A673 (cell line): ENCODE data around the gene KHDRBS1. TPM values are rescaled to one million over a fixed set of nuclear protein-coding genes. Genes with fewer than 3 reads are reported as not detected.

Source experiments
- BruUV-seq: library from RNA; stranded (reverse); fragments of 400-500 nt; replicated peaks from 2 replicates; lab custom pipeline; 2021; lab: Mats Ljungman, UMichigan
- CTCF ChIA-PET: fragments of 300-600 bp; sonication (Branson Sonifier 250); formaldehyde crosslinking; loops from one replicate; lab custom pipeline; 2022; ENCODE audit warnings: antibody characterized with exemption; lab: Charles Lee
- POLR2A ChIA-PET: fragments of 300-600 bp; sonication (Branson Sonifier 250); formaldehyde crosslinking; loops from one replicate; lab custom pipeline; 2022; ENCODE audit warnings: antibody characterized with exemption; ENCODE audit not compliant: low non-redundant PET; lab: Charles Lee
- DNase-seq: peaks from one replicate; pipeline ENCODE4 v3.0.0-alpha.2; 2015; ENCODE audit warnings: low spot score
- H3K27ac ChIP-seq: fragments of 200-600 bp; sonication (generic); 2 replicates; pipeline ENCODE4 v1.5.1; 2016; ENCODE audit warnings: mixed run types, low read depth, mild to moderate bottlenecking, mixed read lengths, antibody characterized with exemption, low read length; ENCODE audit not compliant: poor library complexity, severe bottlenecking
- H3K27me3 ChIP-seq: fragments of 200-600 bp; sonication (generic); replicated peaks from 2 replicates; pipeline ENCODE4 v1.6.1; 2017; ENCODE audit warnings: mixed run types, low read depth, mild to moderate bottlenecking, mixed read lengths, antibody characterized with exemption, low read length; ENCODE audit not compliant: insufficient read depth, poor library complexity
- H3K36me3 ChIP-seq: fragments of 200-600 bp; sonication (generic); 2 replicates; pipeline ENCODE4 v1.6.1; 2016; ENCODE audit warnings: mixed run types, mild to moderate bottlenecking, mixed read lengths, antibody characterized with exemption, low read length; ENCODE audit not compliant: insufficient read depth, poor library complexity, severe bottlenecking
- H3K4me1 ChIP-seq: fragments of 200-600 bp; sonication (generic); 2 replicates; pipeline ENCODE4 v1.6.1; 2017; ENCODE audit warnings: mixed run types, mild to moderate bottlenecking, mixed read lengths, antibody characterized with exemption, low read length; ENCODE audit not compliant: insufficient read depth, poor library complexity, severe bottlenecking
- H3K4me3 ChIP-seq: fragments of 200-600 bp; sonication (generic); 2 replicates; pipeline ENCODE4 v1.5.1; 2016; ENCODE audit warnings: low read depth, mixed run types, mild to moderate bottlenecking, mixed read lengths, low read length; ENCODE audit not compliant: poor library complexity, severe bottlenecking
- H3K9me3 ChIP-seq: fragments of 200-600 bp; sonication (generic); 2 replicates; pipeline ENCODE4 v1.6.1; 2016; ENCODE audit warnings: mixed run types, low read depth, mild to moderate bottlenecking, mixed read lengths, antibody characterized with exemption, low read length; ENCODE audit not compliant: poor library complexity, severe bottlenecking
- CTCF ChIP-seq: fragments of 300-800, 200-600 bp; sonication (generic); conservative IDR thresholded peaks from 2 replicates; pipeline ENCODE4 v1.5.1; 2017; ENCODE audit warnings: low read depth, mild to moderate bottlenecking, antibody characterized with exemption, low read length, moderate library complexity, mixed read lengths
- EZH2 ChIP-seq: fragments of 200-600 bp; sonication (generic); IDR thresholded peaks from 2 replicates; pipeline ENCODE4 v1.6.1; 2017; ENCODE audit warnings: borderline replicate concordance, low read depth, mild to moderate bottlenecking, mixed read lengths, antibody characterized with exemption, low read length; ENCODE audit not compliant: poor library complexity, severe bottlenecking
- intact Hi-C: fragments of 100-400 bp; cut with micrococcal nuclease; formaldehyde crosslinking; loops from one replicate; pipeline ENCODE4 v1.10.0; 2022; ENCODE audit not compliant: unreplicated experiment
- total RNA-seq: library from RNA; stranded (reverse); gene quantifications from 2 replicates; pipeline ENCODE4 v1.2.3, GENCODE V29; 2021

Gene KHDRBS1
- total RNA-seq, 1 experiment from 2014 or later: 226 TPM

GRCh38 chr1:32035119-32035518 lies 21.5 kb downstream of the KHDRBS1 start:
- no peaks in the 10 kb centered on the region for H3K27me3 ChIP-seq
- H3K9me3 ChIP-seq: no peaks in the 10 kb centered on the region
- CTCF ChIA-PET: no interaction called here
- DNase-seq: no peak
- H3K4me1 ChIP-seq: no peaks in the 10 kb centered on the region
- TF ChIP-seq EZH2: no peak
- intact Hi-C loops: no loop called here
- BruUV-seq: no TSS peak
- no peak overlapping the region for H3K27ac ChIP-seq
- peaks cover 82% of the 10 kb centered on the region for H3K36me3 ChIP-seq
- H3K4me3 ChIP-seq: no peak overlapping the region
- POLR2A ChIA-PET: no interaction called here

GRCh38 chr1:32040711-32041110 lies 27.0 kb downstream of the KHDRBS1 start:
- peaks cover 68% of the 10 kb centered on the region for H3K36me3 ChIP-seq
- no peak overlapping the region for H3K27ac ChIP-seq
- H3K9me3 ChIP-seq: no peaks in the 10 kb centered on the region
- no peak for TF ChIP-seq EZH2
- no peak for TF ChIP-seq CTCF
- CTCF ChIA-PET: no interaction called here
- no peaks in the 10 kb centered on the region for H3K27me3 ChIP-seq
- H3K4me1 ChIP-seq: no peaks in the 10 kb centered on the region
- POLR2A ChIA-PET: no interaction called here
- no TSS peak for BruUV-seq
- H3K4me3 ChIP-seq: no peak overlapping the region
- intact Hi-C loops: no loop called here
- no peak for DNase-seq

GRCh38 chr1:32042330-32042729 lies 28.7 kb downstream of the KHDRBS1 start:
- H3K36me3 ChIP-seq: peaks cover 68% of the 10 kb centered on the region
- BruUV-seq: no TSS peak

More at GRCh38 chr1:32042330-32042729, 28.7 kb downstream of the KHDRBS1 start:
- no peaks in the 10 kb centered on the region for H3K4me1 ChIP-seq
- POLR2A ChIA-PET: no interaction called here
- H3K4me3 ChIP-seq: no peak overlapping the region
- no peaks in the 10 kb centered on the region for H3K27me3 ChIP-seq
- CTCF ChIA-PET: no interaction called here
- H3K27ac ChIP-seq: no peak overlapping the region
- DNase-seq: no peak
- no peak for TF ChIP-seq EZH2
- no peak for TF ChIP-seq CTCF
- intact Hi-C loops: no loop called here
- H3K9me3 ChIP-seq: no peaks in the 10 kb centered on the region
